GM12892 (cell line): Measurements from ENCODE around the gene CCDC124.
"Not testable (repeated sequence)": the region's sequence is repeated elsewhere in the genome, so short reads cannot be mapped to it uniquely, and the experiment has no call there.

Experiments used
- DNase-seq: peaks from one replicate; pipeline ENCODE4 v3.0.0; 2011; ENCODE audit not compliant: insufficient read length
- FAIRE-seq: peaks from 2 replicates; lab custom pipeline; 2011; peaks lifted over from hg19 to GRCh38; lab: Jason Lieb, UNC
- POLR2A ChIP-seq: IDR thresholded peaks from 2 replicates; pipeline ENCODE4 v1.6.1; 2011; ENCODE audit warnings: low read depth, low read length, control low read depth
- POLR2AphosphoS5 ChIP-seq: IDR thresholded peaks from 2 replicates; pipeline ENCODE4 v1.6.1; 2011; ENCODE audit warnings: low read depth, low read length, control low read depth
- TAF1 ChIP-seq: IDR thresholded peaks from 2 replicates; pipeline ENCODE4 v1.6.1; 2011; ENCODE audit warnings: low read depth, mild to moderate bottlenecking, control low read depth, low read length, borderline replicate concordance

The CCDC124 gene

DNA sequence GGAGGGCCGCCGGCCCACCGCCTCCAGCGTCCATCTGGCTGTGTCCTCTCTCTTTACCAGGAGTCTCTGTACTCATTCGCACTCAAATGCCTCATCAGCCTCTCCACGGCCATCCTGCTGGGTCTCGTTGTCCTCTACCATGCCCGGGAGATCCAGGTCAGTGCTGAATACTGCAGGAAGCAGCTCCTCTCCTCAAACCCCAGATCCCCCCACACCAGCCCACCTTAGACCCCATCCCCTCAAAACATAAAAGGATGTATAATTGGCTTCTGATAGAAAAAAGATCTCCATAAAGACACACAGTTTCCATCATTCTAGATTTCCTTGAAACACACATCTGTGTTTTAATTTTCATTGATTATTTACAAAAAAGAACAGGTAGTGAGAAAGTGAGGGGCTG, 42.2 kb downstream of the CCDC124 start:
- TF ChIP-seq POLR2A (no peak), TAF1 (no peak), POLR2AphosphoS5 (no peak)
- DNase-seq (no peak), FAIRE-seq (no peak)

DNA sequence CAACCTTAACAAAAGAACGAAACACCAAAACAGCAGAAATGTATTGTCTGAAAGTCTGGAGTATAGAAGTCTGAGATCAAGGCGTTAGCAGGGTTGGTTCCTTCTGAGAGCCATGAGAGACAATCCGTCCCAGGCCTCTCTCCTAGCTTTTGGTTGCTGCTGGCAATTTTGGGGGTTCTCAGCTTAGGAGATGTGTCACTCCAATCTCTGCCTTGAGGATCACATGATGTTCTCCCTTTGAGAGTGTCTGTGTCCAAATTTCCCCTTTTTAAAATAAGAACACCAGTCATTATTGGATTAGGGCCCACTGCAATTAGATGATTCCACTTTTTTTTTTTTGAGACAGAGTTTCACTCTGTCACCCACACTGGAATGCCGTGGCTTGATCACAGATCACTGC, 44.2 kb downstream of the CCDC124 start:
- DNase-seq: no peak
- FAIRE-seq: no peak
- TF ChIP-seq TAF1: no peak
- no peak for TF ChIP-seq POLR2AphosphoS5
- TF ChIP-seq POLR2A: no peak

DNA sequence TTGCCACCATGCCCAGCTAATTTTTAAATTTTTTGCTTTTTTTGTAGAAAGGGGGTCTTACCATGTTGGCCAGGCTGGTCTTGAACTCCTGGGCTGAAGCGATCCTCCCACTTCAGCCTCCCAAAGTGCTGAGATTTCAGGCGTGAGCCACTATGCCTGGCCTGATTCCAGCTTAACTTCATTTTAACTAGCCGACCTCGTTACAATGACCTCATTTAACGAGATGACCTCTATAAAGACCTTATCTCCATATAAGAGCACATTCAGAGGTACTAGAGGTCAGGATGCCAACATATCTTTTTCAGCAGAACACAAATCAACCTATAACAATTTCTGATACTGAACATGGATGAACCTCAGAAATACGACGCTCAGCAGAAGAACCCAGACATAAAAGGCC, 44.7 kb downstream of the CCDC124 start:
- FAIRE-seq: no peak
- TF ChIP-seq POLR2AphosphoS5: no peak
- TF ChIP-seq TAF1: no peak
- TF ChIP-seq POLR2A: no peak
- no peak for DNase-seq

DNA sequence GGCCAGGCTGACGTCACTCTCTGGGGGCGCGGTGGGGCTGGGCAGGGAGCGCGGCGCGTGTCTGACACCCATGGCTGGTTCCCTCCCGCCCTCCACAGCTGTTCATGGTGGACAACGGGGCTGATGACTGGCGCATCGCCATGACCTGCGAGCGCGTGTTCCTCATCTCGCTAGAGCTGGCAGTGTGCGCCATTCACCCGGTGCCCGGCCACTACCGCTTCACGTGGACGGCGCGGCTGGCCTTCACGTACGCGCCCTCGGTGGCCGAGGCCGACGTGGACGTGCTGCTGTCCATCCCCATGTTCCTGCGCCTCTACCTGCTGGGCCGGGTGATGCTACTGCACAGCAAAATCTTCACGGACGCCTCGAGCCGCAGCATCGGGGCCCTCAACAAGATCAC, 48.8 kb downstream of the CCDC124 start:
- no peak for DNase-seq
- no peak for TF ChIP-seq POLR2A
- TF ChIP-seq TAF1: no peak
- no peak for TF ChIP-seq POLR2AphosphoS5
- no peak for FAIRE-seq

DNA sequence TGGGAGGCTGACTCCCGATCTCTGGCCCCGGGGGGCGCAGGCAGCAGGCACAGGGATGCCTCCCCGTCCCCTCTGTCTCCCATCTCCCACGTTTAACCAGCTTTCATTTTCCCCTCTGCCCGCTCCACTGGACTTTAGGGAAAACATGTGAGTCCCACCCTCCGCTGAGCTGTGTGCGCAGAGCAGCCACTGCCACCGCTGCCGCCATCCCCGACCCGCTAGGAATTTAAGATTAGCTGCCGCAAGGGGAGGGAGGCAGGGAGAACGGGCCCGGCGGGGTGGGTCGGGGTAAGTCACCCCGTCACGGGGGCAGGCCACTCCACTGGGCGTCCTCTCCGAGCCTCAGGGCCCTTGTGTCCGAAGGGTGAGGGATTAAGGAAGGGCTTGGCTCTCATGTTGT, 49.6 kb downstream of the CCDC124 start:
- FAIRE-seq (no peak), DNase-seq (no peak)
- TF ChIP-seq TAF1: no peak

DNA sequence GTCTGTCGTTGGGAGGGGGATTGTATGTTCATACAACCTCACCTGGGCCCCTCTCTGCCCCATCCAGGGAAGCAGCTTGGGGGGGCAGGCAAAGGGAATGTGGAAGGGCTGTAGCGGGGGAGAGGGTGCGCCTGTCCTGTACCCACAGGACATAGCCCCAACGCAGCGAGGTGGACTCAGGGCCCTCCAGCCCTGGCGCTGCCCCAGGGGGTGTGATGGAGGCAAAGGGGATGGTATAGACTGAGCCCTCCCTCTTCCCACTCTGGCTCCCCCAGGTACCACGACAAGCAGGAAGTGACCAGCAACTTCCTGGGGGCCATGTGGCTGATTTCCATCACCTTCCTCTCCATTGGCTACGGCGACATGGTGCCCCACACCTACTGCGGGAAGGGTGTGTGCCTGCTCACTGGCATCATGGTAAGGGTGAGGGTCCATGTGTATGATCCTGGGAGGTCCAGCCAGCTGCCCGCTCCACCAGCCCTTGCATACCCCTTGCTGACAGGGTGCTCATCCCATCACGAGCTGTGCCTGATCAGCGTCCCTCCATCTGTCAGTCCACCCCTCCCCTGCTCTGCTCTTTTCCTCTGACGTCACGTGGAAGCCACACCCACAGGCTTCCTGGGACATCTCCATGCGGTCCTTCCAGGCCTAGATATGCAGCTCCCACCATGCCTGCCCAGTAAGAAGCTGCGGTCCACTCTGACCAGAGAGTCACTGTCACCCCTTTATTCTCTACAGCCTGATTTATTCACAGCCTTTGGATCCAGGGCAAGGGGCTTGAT, 52.4 kb downstream of the CCDC124 start:
- FAIRE-seq (no peak), DNase-seq (no peak)
- no peak for TF ChIP-seq POLR2AphosphoS5
- TF ChIP-seq POLR2A: no peak
- TF ChIP-seq TAF1: no peak

DNA sequence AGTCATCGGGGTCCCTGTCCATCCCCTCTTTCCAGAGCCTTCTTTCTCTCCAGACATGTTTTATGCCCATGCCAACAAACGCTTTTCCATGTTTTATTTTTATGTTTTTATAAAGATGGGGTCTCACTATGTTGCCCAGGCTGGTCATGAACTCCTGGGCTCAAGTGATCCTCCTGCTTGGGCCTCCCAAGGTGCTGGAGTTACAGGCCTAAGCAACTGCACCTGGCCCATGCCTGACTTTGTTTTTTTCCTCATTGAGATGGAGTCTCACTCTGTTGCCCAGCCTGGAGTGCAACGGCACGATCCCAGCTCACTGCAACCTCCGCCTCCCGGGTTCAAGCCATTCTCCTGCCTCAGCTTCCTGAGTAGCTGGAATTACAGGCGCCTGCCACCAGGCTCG, 53.8 kb downstream of the CCDC124 start:
- DNase-seq, FAIRE-seq: not testable (repeated sequence)

DNA sequence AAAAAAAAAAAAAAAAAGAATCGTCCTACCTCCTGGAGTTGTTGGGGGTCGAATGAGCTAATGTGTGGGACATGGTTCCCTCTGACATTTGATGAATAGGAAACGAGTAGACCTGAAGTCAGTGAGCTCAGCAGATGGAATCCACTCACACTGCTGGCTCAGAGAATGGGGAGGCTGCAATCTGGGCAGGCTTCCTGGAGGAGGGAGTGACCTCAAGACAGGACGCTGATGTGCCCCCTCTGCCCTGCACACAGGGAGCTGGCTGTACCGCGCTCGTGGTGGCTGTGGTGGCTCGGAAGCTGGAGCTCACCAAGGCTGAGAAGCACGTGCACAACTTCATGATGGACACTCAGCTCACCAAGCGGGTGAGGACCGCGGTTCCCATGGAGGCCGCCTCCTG, 55.3 kb downstream of the CCDC124 start:
- TF ChIP-seq POLR2AphosphoS5 (no peak), POLR2A (no peak), TAF1 (no peak)
- FAIRE-seq (no peak), DNase-seq (no peak)

DNA sequence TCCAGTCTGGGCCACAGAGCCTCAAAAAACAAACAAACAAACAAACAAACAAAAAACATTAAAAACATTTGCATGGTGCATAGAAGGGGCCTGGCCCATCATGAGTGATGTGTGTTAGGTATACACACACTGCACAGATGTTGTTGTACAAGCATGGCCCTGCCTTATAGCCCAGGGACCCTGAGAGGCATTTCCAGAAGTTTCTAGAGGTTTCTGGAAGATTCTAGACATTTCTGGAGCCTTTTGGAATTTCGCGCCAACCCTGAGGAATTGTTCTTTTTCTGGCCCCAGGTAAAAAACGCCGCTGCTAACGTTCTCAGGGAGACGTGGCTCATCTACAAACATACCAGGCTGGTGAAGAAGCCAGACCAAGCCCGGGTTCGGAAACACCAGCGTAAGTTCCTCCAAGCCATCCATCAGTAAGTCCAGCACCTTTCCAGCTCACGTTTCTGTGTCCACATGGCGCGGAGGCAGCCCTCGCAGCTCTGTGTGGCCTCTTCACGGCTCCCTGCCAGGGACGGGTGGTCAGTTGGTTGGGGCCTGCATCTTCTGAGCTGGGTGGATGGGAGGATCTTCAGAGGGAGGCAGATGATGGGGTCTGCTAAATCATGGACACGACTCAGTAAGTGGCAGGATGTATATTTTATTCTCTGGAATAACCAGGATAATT, 56.7 kb downstream of the CCDC124 start:
- DNase-seq: no peak
- TF ChIP-seq TAF1 (no peak), POLR2A (no peak), POLR2AphosphoS5 (no peak)
- no peak for FAIRE-seq

DNA sequence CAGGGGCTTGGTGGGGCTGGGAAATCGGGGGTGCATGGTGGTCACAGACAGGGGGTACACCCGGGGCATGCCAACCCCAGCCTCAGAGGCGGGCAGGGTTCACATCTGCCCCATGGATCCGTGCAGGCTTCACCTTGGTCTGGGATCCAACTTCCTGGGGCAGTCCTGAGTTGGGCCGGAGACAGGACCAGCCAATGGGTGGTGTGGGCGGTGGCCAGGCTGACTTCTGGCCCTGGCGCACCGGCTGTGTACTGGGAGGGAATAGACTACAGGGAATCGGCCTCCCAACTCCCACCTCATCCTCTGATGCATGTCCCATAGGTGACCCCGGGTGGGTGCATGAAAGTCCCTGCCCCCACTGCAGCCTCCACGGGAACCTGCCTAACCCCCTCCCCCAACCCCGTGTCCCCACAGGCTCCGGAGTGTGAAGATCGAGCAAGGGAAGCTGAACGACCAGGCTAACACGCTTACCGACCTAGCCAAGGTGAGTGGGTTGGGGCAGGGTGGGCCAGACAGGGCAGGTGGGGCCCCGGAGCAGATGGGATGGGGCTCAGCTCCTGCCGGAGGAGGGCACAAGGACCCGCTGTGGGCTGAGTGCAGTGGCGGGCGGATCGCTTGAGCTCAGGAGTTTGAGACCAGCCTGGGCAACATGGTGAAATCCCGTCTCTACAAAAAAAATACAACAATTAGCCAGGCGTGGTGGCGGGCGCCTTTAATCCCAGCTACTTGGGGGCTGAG, 60.4 kb downstream of the CCDC124 start:
- FAIRE-seq: no peak

More for the DNA sequence above, 60.4 kb downstream of the CCDC124 start:
- no peak for DNase-seq
- TF ChIP-seq TAF1: no peak
- TF ChIP-seq POLR2AphosphoS5: no peak
- no peak for TF ChIP-seq POLR2A
